Lower lobe of right lung (tissue), 2 donors: ENCODE measurements around the gene RBM33. TPM values are rescaled to one million over a fixed set of nuclear protein-coding genes. Genes with fewer than 3 reads are reported as not detected.

Source experiments
- ATAC-seq, 2 donors: fragments of 200-7000 bp; cut with Tn5 transposase; one replicate each; pipeline ENCODE4 v1.9.1; 2020 to 2022; ENCODE audit warnings: mild to moderate bottlenecking in 2 of 2, moderate library complexity in 2 of 2
- DNase-seq: peaks from one replicate; pipeline ENCODE4 v3.0.0-alpha.2; 2020
- H3K27ac ChIP-seq: fragments of 200-600 bp; one replicate; pipeline ENCODE4 v1.8.0; 2022
- H3K27me3 ChIP-seq: fragments of 200-600 bp; one replicate; pipeline ENCODE4 v1.8.0; 2022; ENCODE audit warnings: low read depth
- H3K36me3 ChIP-seq: fragments of 200-600 bp; one replicate; pipeline ENCODE4 v1.8.0; 2022; ENCODE audit warnings: mild to moderate bottlenecking
- H3K4me1 ChIP-seq: fragments of 200-600 bp; one replicate; pipeline ENCODE4 v1.8.0; 2022
- H3K4me3 ChIP-seq: fragments of 200-600 bp; one replicate; pipeline ENCODE4 v1.8.0; 2022; ENCODE audit warnings: mild to moderate bottlenecking
- H3K9me3 ChIP-seq: fragments of 200-600 bp; one replicate; pipeline ENCODE4 v1.8.0; 2022
- CTCF ChIP-seq: fragments of 200-600 bp; IDR thresholded peaks from one replicate; pipeline ENCODE4 v1.8.0; 2022; ENCODE audit warnings: antibody characterized with exemption, mild to moderate bottlenecking
- intact Hi-C: fragments of 100-400 bp; cut with DNase I; formaldehyde crosslinking; loops from one replicate; pipeline ENCODE4 v1.11.0; 2022
- total RNA-seq: library from RNA; stranded (reverse); fragmentation: NEBNext Ultra II Directional; extraction: Animal tissue kit (Norgen Biotek cat#: 25700); gene quantifications from one replicate; pipeline ENCODE4 v1.2.1, GENCODE V29; 2021
- donor health status: DM: no; HTN: yes; CAD: no; lungs with severe emphysema.

RBM33 gene
- total RNA-seq, 1 donor from 2014 or later: 67.2 TPM

- no peaks in the 10 kb centered on the region for H3K9me3 ChIP-seq
- no peak overlapping the region for H3K27ac ChIP-seq
- H3K27me3 ChIP-seq: peaks cover 21% of the 10 kb centered on the region
- peaks cover 7% of the 10 kb centered on the region for H3K4me1 ChIP-seq
- TF ChIP-seq CTCF: no peak
- no peaks in the 10 kb centered on the region for H3K36me3 ChIP-seq
- DNase-seq: no peak
- no peak overlapping the region for H3K4me3 ChIP-seq
- ATAC-seq: no peak
- intact Hi-C loops: no loop called here
Observed at GRCh38 chr7:155602750-155603149, 41.7 kb upstream of the RBM33 start.

DNA sequence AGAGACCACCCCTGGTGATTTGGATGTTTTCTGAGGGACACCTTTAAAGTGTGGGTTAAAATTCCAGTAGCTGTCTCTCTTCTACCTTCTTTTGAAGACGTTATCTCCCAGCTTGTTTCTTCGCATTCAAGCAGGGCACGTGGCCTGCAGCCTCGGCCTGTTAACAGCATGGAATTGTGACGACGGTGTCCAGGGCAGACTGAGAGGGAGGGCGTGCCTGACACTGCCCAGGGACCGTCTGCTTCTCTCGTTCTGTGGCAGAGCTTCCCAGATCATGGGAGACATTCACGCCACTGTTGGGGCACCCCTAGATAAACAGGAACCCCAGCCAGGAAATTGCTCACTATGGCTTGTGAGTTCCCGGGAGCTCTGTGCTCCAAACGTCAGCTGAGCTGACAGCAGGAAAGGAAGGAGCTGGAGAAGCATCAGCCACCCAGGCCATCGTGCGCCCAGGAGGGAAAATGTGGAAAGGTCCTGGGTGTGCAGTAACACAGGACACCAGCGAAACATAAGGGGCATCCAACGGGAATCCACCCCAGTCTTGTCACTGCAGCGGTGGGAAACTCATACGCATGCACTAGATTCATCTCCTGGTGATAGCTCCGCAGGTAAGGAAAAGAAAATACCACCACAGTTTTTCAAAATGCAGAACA lies 41.1 kb upstream of the RBM33 start:
- ATAC-seq (no peak), DNase-seq (no peak)
- Histone ChIP-seq H3K4me1 (peaks cover 7% of the 10 kb centered on the region), H3K4me3 (no peak overlapping the region), H3K36me3 (no peaks in the 10 kb centered on the region), H3K27me3 (peaks cover 21% of the 10 kb centered on the region), H3K9me3 (no peaks in the 10 kb centered on the region), H3K27ac (no peak overlapping the region)
- intact Hi-C loops: no loop called here
- TF ChIP-seq CTCF: no peak

DNA sequence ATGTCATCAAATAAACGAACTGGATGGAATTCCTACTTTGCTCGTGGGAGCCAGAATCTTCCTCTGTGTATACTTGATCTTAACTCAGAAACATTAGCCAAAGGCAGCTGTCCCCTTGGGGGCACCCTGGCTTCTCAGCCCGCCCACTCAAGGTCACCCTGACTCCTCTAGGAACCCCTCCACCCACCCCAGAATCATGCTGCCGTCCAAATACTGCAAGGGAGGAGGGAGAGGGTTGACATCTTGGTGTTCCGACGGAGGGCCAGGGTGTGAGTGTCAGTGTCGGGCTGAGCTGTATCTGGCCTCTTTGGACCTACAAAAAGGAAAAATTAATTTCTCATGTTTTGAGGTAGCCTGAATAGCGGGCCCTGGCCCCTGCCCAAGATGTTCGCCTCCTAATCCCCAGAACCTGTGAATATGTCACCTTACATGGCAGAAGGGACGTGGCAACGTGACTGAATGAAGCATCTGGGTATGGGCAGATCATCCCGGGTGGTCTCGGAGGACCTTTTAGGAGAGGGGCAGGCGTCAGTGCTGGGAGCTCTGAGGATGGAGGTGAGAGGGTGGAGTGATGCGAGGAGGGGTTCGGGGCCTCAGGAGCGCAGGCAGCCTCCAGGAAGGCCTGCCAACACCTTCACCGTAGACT lies 40.5 kb upstream of the RBM33 start:
- H3K4me3 ChIP-seq: no peak overlapping the region
- H3K9me3 ChIP-seq: no peaks in the 10 kb centered on the region
- DNase-seq (no peak), ATAC-seq (no peak)
- no peak for TF ChIP-seq CTCF
- intact Hi-C loops: no loop called here
- no peaks in the 10 kb centered on the region for H3K36me3 ChIP-seq
- H3K27me3 ChIP-seq: peaks cover 20% of the 10 kb centered on the region
- H3K4me1 ChIP-seq: peaks cover 1% of the 10 kb centered on the region
- no peak overlapping the region for H3K27ac ChIP-seq

DNA sequence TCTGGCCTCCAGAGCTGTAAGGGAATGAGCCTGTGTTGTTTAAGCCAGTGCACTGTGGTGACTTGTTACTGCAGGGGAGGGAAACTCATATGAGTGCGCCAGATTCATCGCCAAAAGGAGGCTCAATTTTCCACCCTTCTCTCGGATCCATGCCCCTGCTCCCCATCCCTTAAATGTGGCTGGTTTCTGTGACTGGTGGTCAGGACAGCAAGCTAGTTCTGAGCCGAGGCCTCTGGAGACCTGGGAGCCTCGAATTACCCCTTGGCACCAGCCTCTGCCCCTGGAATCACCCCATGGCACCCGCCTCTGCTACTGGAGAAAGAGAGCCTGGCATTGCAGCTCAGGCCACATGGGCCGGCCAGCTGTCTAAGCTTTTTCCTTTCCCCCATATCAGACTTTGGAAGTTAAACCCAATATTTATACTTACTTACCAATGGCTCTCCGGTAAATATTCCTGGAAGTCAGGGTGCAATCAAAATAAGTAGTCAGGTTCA lies 39.9 kb upstream of the RBM33 start:
- no peak overlapping the region for H3K27ac ChIP-seq
- H3K27me3 ChIP-seq: peaks cover 15% of the 10 kb centered on the region
- TF ChIP-seq CTCF: no peak
- ATAC-seq (no peak), DNase-seq (no peak)
- H3K4me3 ChIP-seq: no peak overlapping the region
- no peaks in the 10 kb centered on the region for H3K4me1 ChIP-seq
- intact Hi-C loops: no loop called here
- H3K36me3 ChIP-seq: no peaks in the 10 kb centered on the region
- no peaks in the 10 kb centered on the region for H3K9me3 ChIP-seq

DNA sequence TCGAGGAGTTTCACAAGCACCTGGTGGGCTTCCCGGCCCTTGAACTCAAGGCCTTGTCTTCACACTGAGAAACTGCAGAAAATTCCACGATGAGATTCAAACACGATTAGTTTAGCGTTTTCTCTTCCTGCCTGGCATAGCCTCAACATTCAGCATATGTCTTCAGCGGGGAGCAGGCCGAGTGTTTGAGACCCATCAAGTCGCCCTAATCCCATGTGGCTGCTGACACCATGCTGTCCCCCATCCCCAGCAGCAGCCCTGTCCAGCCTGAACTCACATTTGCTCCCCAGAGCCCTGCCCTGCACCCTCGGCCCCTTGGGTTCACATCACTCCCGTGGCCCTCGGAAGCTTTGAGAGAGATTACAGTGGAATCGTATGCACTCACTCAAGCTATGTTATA lies 35.3 kb upstream of the RBM33 start:
- Histone ChIP-seq H3K36me3 (no peaks in the 10 kb centered on the region), H3K27me3 (no peaks in the 10 kb centered on the region), H3K4me1 (no peaks in the 10 kb centered on the region), H3K27ac (no peak overlapping the region), H3K4me3 (no peak overlapping the region), H3K9me3 (no peaks in the 10 kb centered on the region)
- ATAC-seq (no peak), DNase-seq (no peak)
- TF ChIP-seq CTCF: no peak
- intact Hi-C loops: no loop called here
